ENCODE measurements around the gene PNPO. TPM values are rescaled to one million over a fixed set of nuclear protein-coding genes. Genes with fewer than 3 reads are reported as not detected.
"Not testable (repeated sequence)": the region's sequence is repeated elsewhere in the genome, so short reads cannot be mapped to it uniquely, and the experiment has no call there.

The PNPO gene
- total RNA-seq, 2 donors from 2014 or later, result 16.9 to 28.9 TPM

- ATAC-seq (ENCODE audit: insufficient number of reproducible peaks, low FRiP score, low read depth), result no peak
- Histone ChIP-seq H3K4me3 (no peak overlapping the region), H3K27me3 (replicated peaks; ENCODE audit: insufficient read depth) (no peaks in the 10 kb centered on the region), H3K9me3 (no peaks in the 10 kb centered on the region), H3K27ac (no peak overlapping the region), H3K36me3 (peaks cover 44% of the 10 kb centered on the region), H3K4me1 (ENCODE audit: control insufficient read depth in 1 of 2, low read depth in 2 of 2) (no peaks in the 10 kb centered on the region)
- DNase-seq (ENCODE audit: low spot score), result no peak
- TF ChIP-seq CTCF (IDR thresholded peaks at IDR 0.05), result no peak
Observed at GRCh38 chr17:47928415-47928814, 13.0 kb upstream of the PNPO start.

GRCh38 chr17:47929218-47930000, 12.0 kb upstream of the PNPO start:
- Histone ChIP-seq H3K4me1 (ENCODE audit: control insufficient read depth in 1 of 2, low read depth in 2 of 2) (no peaks in the 10 kb centered on the region), H3K27ac (no peak overlapping the region), H3K9me3 (no peaks in the 10 kb centered on the region), H3K27me3 (replicated peaks; ENCODE audit: insufficient read depth) (no peaks in the 10 kb centered on the region), H3K4me3 (no peak overlapping the region), H3K36me3 (peaks cover 34% of the 10 kb centered on the region)
- DNase-seq (ENCODE audit: low spot score) (no peak), ATAC-seq (ENCODE audit: insufficient number of reproducible peaks, low FRiP score, low read depth) (no peak)
- TF ChIP-seq CTCF (IDR thresholded peaks at IDR 0.05), result no peak

- no peak for ATAC-seq (ENCODE audit: insufficient number of reproducible peaks, low FRiP score, low read depth)
- peaks cover 16% of the 10 kb centered on the region for H3K36me3 ChIP-seq
- no peak for TF ChIP-seq CTCF (IDR thresholded peaks at IDR 0.05)
Observed at GRCh38 chr17:47931848-47932247, 9.5 kb upstream of the PNPO start.

GRCh38 chr17:47934856-47935255, 6.5 kb upstream of the PNPO start:
- no peak for TF ChIP-seq CTCF (IDR thresholded peaks at IDR 0.05)
- no peak overlapping the region for H3K27ac ChIP-seq
- ATAC-seq (ENCODE audit: insufficient number of reproducible peaks, low FRiP score, low read depth) (no peak), DNase-seq (ENCODE audit: low spot score) (no peak)
- H3K4me3 ChIP-seq, result no peak overlapping the region
- no peaks in the 10 kb centered on the region for H3K4me1 ChIP-seq (ENCODE audit: control insufficient read depth in 1 of 2, low read depth in 2 of 2)
- no peaks in the 10 kb centered on the region for H3K27me3 ChIP-seq (replicated peaks; ENCODE audit: insufficient read depth)
- H3K36me3 ChIP-seq, result peaks cover 8% of the 10 kb centered on the region
- no peaks in the 10 kb centered on the region for H3K9me3 ChIP-seq

More at GRCh38 chr17:47931848-47932247, 9.5 kb upstream of the PNPO start:
- no peaks in the 10 kb centered on the region for H3K4me1 ChIP-seq (ENCODE audit: control insufficient read depth in 1 of 2, low read depth in 2 of 2)
- H3K9me3 ChIP-seq, result no peaks in the 10 kb centered on the region
- no peak for DNase-seq (ENCODE audit: low spot score)
- H3K4me3 ChIP-seq, result no peak overlapping the region
- no peak overlapping the region for H3K27ac ChIP-seq
- H3K27me3 ChIP-seq (replicated peaks; ENCODE audit: insufficient read depth), result no peaks in the 10 kb centered on the region

- not testable (repeated sequence) for DNase-seq (ENCODE audit: low spot score); ATAC-seq (ENCODE audit: insufficient number of reproducible peaks, low FRiP score, low read depth); H3K36me3 ChIP-seq; H3K27me3 ChIP-seq (replicated peaks; ENCODE audit: insufficient read depth); H3K9me3 ChIP-seq; H3K27ac ChIP-seq; H3K4me1 ChIP-seq (ENCODE audit: control insufficient read depth in 1 of 2, low read depth in 2 of 2); H3K4me3 ChIP-seq
Observed at GRCh38 chr17:47935468-47935867, 5.9 kb upstream of the PNPO start.

- no peak for TF ChIP-seq CTCF (IDR thresholded peaks at IDR 0.05)
- no peak overlapping the region for H3K27ac ChIP-seq
- no peaks in the 10 kb centered on the region for H3K9me3 ChIP-seq
- H3K27me3 ChIP-seq (replicated peaks; ENCODE audit: insufficient read depth), result no peaks in the 10 kb centered on the region
- peaks cover 0 to 6% of the 10 kb centered on the region in 2 donors for H3K4me1 ChIP-seq (ENCODE audit: control insufficient read depth in 1 of 2, low read depth in 2 of 2)
- ATAC-seq (ENCODE audit: insufficient number of reproducible peaks, low FRiP score, low read depth) (no peak), DNase-seq (ENCODE audit: low spot score) (no peak)
- no peak overlapping the region for H3K4me3 ChIP-seq
- no peaks in the 10 kb centered on the region for H3K36me3 ChIP-seq
Observed at GRCh38 chr17:47935961-47936360, 5.4 kb upstream of the PNPO start.

All from thoracic aorta (tissue), 2 donors.